CD4-positive, alpha-beta T cell treated with Interleukin-1 beta for 1 hour (primary cell): Measurements from ENCODE around the gene TRIO.
A peak's percentile ranks its signal among the peaks of the same experiment; 100 is the strongest.
"Not testable (repeated sequence)": the region's sequence is repeated elsewhere in the genome, so short reads cannot be mapped to it uniquely, and the experiment has no call there.

Experiments used
- DNase-seq, 2 donors: peaks; one replicate each; pipeline ENCODE4 v3.0.0-alpha.2; 2020 to 2022

The TRIO gene

DNA sequence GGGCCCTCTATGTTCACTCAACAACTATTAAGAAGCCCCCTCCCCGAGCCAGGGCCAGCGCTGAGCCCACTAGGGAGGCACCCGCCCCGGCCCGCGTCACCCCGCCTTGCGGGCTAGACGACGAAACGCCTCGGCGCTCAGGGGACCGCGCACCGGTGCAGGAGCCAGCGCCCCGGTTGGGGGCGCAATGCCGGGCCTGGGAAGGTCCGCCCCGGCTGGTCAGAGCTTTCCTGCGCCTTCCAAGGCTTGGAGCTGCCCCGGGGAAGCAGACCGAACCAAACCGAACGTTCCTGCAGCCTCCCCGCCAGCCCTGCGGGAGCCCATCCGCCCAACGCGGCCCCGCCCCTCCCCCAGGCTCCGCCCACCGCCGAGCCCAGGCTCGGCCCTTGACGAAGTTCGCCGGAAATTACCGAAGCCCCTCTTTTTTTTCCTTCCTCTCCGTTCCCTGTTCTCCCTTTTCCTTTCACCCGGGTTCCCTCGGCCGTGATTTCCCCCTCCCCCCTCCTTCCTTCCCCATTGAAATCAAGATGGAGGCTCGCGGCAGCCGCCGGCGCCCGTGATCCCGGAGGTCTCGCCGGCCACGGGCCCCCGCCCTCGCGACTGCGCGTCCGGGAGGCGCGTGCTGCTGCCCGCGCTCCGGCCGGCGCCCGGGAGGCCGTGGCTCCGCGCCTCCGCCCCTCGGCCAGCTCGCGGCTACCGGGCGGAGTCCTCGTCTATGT is at the start of gene TRIO:
TRIO (plus strand) TSS at position 516 of the 719 bp plus-strand sequence. CDS start 384 bp downstream, outside the sequence.
- peak; percentile 73 to 79 for DNase-seq

DNA sequence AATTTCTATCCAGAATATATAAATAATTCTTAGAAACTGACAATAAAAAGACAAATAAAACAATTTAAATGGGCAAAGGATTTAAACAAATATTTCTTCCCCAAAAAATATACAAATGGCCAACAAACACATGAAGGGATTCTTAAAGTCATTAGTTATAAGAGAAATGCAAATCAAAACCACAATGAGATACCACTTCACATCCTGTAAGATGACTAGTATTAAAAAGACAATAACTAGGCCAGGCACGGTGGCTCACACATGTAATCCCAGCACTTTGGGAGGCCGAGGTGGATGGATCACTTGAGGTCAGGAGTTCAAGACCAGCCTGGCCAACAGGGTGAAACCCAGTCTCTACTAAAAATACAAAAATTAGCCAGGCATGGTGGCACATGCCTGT is 45.8 kb upstream of the TRIO start:
- DNase-seq = not testable (repeated sequence)

DNA sequence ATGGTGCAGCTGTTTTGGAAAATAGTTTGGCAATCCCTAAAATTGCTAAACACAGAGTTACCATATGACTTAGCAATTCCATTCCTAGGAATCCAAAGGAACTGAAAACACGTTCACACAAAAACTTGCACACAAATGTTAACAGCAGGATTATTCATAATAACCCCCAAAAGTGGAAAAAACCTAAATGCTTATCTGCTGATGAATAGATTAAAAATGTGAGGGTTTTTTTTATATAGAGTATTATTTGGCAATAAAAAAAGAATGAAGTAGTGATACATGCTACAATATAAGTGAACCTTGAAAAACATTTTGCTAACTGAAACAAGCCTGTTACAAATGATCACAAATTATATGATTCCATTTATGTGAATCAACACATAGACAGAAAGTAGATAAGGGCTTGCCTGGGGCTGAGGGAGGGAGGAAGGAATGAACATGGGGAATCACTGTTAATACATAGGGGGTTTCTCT is 45.1 kb upstream of the TRIO start:
- no peak for DNase-seq

DNA sequence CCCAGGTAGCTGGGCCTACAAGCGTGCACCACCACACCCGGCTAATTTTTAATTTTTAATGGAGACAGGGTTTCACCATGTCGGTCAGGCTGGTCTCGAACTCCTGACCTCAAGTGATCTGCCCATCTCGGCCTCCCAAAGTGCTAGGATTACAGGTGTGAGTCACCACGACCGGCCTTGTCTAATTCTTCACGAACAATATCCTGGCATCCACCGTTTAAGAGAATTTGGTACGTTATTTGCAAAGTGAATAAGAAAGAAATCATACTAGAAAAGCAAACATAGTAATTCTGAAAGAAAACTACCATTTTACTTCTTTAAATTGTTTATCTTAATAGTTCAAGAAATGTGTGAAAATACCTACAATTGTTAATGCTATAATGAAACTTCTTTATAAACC is 42.9 kb upstream of the TRIO start:
- DNase-seq = no peak

DNA sequence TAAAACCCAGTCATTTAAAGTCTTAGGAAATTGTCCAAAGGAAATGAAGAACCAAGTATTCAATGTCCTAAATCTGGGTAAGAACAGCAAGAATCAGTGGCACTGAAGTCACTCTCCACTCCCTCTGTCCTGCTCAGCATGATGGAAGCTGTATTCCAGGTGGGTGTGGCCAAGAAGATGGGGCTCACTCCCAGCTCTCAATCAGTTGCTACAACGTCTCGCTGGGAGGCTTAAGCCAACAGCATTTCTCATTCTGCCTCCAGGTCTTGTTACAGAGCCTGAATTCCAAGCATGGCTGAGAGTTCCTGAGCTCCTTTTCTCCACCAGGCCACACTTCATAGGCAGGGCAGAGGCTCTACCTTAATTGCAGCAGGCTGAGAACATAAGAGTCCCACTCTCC is 41.2 kb upstream of the TRIO start:
- DNase-seq = no peak

DNA sequence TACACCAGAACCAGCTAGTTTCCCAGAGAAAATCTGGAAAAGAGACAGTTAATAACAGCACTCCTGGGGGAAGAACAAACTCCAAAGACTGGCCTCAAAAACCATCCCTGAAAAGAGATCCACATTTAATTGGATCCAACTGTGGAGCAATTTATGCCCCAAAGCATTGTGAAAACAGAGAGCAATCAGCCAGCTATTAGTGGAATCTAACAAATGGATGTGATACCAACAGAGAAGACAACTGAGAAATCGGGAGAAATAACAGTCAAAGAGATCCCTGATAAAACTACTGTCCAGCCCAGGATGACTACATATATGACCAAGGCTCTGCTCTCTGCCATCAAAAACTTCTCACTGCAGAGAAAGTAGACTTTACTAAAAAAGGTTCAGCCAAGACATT is 40.5 kb upstream of the TRIO start:
- DNase-seq = no peak

DNA sequence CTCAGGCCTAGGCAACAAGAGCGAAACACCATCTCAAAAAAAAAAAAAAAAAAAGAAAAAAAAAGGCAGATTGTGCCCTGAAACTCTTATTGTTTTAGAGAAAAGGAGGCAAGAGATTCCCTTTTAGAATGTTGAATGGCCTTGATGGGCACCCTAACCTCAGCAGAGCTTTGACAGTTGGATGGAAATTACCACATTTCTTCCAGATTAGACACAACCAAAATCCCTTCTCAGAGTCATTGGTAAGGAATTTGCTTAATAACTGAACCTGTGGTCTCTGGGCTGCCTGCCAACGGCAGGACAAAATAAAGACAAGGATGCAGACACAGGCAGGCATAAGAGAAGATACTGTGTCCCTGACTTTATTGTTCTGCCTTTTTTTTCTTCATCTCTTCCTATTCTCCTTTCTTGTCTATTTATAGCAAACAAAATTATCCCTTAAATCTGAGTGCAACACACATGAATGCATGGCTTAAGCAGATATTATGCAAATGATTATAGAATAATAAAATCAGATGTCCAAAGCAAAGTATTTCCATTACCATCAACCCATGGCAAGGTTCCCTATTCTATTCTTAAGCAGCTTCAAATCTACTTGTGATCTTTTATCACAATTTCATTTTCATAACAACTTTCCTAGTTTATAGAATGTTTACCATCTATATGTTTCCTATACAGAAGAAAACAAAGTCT is 37.3 kb upstream of the TRIO start:
- DNase-seq = no peak

DNA sequence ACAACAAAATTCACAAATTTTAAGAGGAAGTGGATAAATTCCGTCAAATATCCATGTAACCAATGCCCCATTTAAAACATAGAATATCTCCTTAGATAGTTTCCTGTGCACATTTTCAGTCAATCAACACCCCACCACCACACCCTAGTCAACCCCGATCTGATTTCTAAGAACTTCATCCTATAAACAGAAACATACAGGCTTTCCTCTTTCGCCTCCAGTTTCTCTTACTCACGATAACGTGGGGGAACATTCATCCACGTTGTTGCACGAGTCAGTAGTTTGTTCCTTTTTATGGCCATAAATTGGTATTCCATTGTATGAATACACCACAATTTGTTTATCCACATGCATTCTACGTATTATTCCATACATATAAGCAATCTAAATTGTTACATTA is 35.6 kb upstream of the TRIO start:
- no peak for DNase-seq

DNA sequence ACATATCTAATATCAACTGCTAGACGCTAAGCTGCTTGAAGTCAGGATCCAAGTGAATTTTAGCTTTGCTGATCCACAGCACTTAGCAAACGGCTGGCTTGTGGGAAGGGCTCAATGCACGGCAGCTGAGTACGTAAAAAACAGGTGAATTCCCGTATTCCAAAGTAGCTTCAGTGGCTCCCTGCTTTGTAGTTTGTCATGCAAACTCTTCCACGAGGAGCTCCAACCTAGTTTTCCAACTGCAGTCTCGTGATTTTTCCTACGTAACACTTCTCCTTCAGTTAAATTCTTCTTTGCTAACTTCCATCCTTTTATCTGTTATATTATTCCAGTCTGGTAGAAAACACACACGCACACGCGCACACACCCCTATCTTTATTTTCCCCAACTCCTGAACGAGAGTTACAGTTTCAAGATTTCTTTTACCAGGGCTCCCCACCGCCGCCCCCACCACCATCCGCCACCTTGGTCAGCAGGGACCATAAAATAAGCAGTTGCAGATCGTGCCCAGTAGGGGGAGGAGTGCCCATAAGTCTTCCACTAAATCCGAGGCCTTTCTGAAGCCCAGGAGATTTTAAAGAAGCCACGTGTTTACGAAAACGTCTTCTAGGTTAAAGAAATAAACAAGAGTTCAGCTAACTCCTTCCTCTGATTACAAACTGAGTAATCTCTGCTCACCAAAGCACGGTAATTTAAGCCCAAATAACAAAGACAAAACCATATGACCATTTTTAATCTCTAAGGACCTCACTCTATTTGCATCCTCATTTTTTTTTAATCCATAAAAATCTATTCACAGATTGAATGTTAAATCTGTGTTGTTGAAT is 34.8 kb upstream of the TRIO start:
- peak; percentile 20 to 56 for DNase-seq

DNA sequence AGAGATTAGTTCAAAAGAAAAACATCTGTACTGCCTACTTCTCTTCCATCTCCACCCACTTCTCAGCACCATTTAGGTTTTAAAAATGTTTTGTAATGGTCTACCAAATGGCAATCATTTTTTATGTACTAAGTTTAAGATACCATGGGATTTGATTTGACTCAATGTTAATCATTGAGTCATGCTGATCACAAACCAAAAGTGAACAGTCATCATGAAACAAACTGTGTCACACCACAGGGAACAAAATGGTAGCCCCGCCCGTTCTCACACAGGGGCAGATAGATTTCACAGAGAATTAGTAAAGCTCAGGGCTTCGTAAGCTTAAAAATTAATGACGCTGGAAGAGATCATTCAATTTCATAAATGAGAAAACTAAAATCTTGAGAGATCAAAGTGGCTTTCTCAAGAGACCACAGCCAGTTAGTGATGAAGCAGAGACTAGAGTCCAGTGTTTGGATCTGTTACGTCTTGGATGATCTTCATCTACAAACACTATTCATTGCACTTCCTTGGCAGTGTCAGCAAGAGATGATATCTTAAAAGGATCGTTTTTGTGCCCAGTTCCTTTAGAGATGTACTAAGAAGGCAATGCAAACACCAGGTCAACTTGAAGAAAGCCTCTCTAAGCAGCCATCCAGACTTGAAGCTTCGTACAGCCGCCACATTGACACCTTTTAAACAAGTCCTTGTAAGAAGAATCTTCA is 33.9 kb upstream of the TRIO start:
- peak in 1 of 2 donors; percentile 7 for DNase-seq

DNA sequence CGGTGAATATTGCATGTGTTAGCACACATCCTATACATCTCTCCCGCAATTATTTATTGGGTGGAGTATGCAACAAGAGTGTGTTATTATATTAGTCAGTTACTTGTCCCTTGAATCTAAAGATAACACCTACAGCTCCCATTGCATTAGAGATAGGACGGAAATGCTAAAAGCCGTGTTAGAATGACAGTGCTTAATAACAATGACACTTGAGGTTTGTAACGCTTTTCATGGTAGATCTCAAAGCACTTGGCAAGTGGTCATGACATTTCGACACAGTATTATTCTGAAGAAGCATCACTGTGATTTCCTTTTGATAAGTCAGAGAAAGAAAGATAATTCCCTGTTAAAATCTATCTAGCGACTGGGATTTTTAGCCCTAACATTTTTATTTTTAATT is 33.4 kb upstream of the TRIO start:
- peak in 1 of 2 donors; percentile 0 for DNase-seq

DNA sequence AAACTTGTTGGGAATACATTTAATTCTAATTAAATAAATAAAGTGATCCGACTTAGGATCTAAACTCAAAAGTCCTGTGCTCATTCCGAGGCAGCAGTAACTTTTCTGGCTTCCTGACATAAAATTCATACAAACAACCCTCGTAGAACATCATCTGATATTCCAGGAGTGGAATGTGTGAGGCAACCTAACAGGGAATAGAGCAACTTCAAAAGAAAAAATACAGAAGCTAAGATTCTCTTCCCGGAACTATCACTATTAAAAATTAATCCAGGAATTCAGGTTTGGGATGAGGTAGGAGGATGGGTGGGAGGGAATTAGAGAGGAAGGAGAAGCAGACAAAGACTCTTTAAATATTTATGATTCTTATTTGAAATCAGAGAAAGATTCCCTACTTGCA is 32.9 kb upstream of the TRIO start:
- DNase-seq = no peak

DNA sequence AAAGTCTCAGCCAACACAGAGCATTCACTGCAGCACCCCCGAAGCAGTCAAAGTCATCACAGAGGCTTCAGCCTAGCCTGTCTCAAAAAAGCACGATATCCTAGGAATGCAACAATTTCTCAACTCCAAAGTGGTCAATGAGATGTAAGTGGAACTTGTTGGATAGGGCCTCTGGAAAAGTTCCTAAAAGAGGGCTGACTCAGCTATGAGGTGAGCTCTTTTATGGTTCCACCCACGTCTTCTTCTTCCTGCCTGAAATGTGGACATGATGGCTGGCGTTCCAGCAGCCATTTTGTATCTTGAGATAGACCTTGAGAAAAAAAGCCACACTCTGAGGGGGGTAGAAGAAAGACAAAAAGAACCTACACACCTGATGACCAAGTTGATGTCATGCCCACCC is 32.5 kb upstream of the TRIO start:
- no peak for DNase-seq

DNA sequence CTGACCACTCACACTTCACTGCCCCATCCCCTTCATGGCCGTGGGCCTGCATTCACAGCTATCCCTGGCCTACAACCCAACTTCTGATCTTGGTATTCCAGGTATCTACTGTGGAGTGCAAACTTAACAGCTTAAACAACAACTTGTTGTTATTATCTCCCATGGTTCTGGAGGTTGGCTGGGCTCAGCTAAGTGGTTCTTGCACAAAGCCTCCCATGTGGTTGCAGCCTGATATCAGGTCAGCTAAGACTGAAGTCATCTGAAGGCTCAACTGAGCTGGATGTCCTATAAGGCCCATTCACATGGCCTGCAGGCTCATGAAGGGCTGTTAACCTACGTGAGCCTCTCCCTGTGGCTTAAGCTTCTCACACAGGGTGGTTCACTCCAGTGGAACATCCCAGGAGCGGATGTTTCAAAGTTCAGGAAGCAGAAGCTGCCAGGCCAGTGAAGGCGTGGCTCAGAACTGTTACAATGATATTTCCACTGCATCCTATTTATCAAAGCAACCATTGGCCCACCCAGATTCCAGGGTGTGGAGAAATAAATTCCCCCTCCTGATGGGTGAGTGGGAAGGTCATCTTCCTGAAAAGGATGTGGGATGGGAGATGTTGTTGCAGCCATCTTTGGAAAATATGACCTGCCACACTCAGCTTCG is 30.0 kb upstream of the TRIO start:
- DNase-seq = no peak

DNA sequence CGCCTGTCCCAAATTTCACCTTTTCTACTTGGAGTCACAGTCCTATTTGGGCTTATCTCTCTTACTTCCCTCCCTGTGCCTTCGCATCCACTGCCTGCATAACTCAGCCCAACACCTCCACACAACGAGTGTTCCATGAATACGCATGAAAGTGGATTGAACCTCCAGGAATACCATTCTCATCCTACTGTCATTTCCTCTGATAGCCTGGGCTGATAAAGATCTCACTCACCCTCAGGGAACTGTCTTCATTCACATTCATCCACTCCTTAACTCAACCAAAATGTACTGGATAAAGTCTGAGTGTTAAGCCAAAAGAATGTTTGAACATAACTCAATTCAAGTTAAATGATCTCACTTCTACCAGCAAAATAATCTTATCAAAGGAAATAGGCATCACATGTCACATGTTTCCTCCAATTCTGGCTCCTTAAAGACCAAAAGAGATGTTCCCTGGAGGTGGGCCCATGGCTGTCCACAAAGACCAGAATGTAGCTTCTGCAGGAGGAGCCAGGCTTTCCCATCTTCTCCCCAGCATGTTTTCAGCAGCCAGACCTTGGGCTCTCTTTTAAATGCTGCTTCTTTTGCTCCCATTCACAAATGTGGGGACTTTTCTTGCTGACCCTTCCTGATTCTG is 28.4 kb upstream of the TRIO start:
- no peak for DNase-seq

DNA sequence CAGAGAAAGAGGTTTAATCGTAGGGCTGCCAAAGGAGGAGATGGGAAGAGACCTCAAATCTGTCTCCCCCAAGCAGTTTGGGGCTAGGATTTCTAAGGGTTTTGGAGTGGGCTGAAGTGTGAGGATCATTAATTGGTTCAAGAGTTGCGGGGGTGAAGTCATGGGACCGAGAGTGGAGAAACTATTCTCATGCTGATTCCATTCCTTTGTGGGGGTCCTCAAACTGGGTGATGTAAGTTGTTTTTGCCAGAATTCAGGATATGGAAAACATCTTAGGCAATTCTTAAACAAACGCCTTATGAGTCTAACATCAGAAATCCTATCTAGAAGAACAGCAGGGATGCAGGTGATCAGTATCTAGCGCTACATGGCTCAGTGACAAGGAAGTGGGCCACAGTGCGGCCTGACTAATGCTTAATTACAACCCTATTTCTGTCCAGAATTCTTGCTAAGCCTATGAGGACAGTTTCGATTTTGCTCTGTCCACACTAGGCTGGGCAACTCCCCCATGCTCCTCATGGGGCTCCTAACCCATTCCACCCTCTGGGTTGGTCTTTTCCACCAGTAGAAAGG is 27.7 kb upstream of the TRIO start:
- DNase-seq = no peak

DNA sequence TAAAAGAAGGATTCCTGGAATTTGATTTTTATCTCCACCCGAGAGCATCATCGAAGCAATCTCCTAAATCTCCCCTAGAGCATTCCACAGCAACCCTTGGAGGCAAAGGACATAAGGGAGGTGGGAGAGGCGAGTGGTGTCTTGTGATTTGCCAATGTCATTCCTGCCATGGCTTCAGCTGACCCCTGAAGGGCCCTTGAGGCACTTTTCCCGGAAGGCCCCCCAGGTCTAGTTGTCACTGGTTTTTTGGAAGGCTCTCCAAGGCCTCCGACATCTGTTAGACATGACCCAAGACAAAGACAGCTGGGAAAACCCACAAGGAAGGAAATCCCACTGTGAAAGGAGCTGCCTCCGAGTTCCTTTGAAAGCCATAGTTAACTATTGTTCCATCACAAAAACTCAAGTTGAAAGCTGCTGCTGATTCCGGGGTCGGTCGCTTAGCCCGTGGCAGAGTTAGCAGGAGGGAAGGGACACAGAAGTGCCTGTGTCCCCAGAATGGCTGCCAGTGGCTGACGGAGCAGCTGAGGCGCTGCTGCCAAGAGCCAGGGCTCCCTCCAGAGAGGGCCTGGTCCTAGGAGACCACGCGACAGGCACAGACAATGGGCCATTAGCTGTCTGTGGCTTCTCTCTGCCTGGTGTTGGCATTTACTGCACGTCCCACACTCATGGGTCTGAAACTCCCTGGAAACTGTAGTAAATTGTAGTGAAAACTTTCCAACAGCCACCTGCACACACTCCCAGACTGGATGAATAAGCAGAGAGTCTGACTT is 24.4 kb upstream of the TRIO start:
- no peak for DNase-seq

DNA sequence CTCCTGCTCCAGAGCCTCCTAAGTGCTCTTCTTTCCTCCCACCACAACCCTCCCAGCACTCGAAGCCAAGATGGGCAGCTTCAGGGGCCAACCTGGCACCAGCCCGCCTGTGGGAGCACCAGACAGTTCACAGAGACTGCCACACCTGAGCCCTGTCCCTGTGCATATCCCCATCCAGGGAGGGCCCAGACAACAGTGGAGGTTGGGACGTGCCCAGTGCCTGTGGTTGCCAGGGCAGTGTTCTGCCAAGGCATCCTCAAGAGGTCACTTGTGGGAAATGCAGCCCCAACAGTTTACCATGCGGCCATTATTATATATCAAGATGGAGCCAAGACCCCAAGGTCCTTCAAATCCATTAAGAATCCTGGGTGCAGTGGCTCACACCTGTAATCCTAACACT is 23.0 kb upstream of the TRIO start:
- DNase-seq = no peak

DNA sequence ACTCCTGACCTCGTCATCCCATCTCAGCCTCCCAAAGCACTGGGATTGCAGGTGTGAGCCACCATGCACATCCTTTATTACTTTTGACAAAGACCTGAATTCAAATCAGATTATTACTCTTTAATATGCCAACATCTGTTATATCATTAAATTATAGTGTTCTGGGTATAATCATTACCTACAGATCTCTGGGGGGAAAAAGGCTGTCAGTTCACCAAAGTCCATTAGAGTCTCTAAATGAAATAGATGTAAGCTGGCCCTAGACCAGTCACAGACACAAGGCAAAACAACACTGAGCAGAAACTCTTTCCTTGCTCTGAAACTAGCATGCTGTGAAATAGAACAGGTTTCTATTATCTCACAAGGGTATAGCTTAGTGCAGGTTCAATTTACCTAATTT is 21.6 kb upstream of the TRIO start:
- DNase-seq = no peak

DNA sequence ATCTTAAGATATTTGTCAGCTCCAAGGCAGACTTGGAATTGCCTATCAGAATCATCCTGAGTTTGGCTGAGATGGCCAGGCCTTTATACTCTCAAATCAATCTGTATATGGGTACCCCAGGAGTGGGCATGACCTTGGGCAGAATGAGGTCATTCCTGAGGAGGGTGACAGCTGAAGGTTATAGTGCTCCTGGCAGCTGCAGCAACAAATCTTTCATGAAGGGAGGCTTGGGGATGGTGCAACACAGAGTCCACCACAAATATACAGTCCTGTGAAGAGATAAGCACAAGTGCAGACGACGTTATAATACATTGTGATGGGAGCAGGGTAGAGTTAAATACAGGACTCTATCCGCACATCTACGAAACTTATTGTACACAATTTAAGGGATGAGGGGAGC is 21.1 kb upstream of the TRIO start:
- DNase-seq = no peak

DNA sequence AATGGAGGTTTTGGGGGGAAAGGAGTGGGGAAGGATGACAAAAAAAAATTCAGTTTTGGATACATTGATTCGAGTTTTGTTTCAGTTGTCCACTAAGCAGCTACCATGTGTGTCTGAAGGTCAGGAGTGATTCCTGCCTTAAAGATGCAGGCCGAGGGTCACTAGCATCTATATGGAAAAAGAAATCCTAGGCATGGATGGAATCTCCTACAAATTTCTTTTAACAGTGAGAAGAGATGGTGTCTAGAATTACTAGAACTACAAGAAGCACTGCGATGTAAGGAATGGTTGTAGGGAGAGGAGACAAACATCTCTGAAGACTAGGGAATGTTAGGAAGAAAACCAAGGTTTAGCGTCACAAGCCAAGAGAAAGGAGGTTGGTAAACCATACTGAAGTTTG is 19.6 kb upstream of the TRIO start:
- DNase-seq = no peak
